Astrocyte (in vitro differentiated cells and primary cell): ENCODE data around the gene CELSR2. TPM values are rescaled to one million over a fixed set of nuclear protein-coding genes. Genes with fewer than 3 reads are reported as not detected.

Experiments used
- DNase-seq: peaks from one replicate; pipeline ENCODE4 v3.0.0-alpha.2; 2010; ENCODE audit warnings: low read depth
- FAIRE-seq: peaks from 2 replicates; lab custom pipeline; 2011; peaks lifted over from hg19 to GRCh38; lab: Jason Lieb, UNC
- H2AFZ ChIP-seq: 2 replicates; pipeline ENCODE4 v1.6.0; 2012; ENCODE audit warnings: low read depth, low read length, inconsistent platforms
- H3K27ac ChIP-seq: 2 replicates; pipeline ENCODE4 v1.5.1; 2011; ENCODE audit warnings: low read depth, low read length, inconsistent platforms
- H3K27me3 ChIP-seq: 2 replicates; pipeline ENCODE4 v1.6.0; 2011; ENCODE audit warnings: low read length, inconsistent platforms; ENCODE audit not compliant: insufficient read depth
- H3K36me3 ChIP-seq: 2 replicates; pipeline ENCODE4 v1.5.1; 2011; ENCODE audit warnings: low read length, inconsistent platforms; ENCODE audit not compliant: insufficient read depth
- H3K4me1 ChIP-seq: 2 replicates; pipeline ENCODE4 v1.5.1; 2011; ENCODE audit warnings: low read length, inconsistent platforms; ENCODE audit not compliant: insufficient read depth
- H3K4me2 ChIP-seq: 2 replicates; pipeline ENCODE4 v1.6.0; 2012; ENCODE audit warnings: low read length, inconsistent platforms
- H3K4me3 ChIP-seq: 2 replicates; pipeline ENCODE4 v1.5.1; 2011; ENCODE audit warnings: low read depth, mild to moderate bottlenecking, low read length, inconsistent platforms; ENCODE audit not compliant: insufficient read depth
- H3K79me2 ChIP-seq: 2 replicates; pipeline ENCODE4 v1.6.0; 2012; ENCODE audit warnings: mild to moderate bottlenecking, low read length, inconsistent platforms; ENCODE audit not compliant: insufficient read depth
- H3K9ac ChIP-seq: 2 replicates; pipeline ENCODE4 v1.6.0; 2012; ENCODE audit warnings: mild to moderate bottlenecking, low read length, inconsistent platforms
- H3K9me3 ChIP-seq: 2 replicates; pipeline ENCODE4 v1.5.1; 2012; ENCODE audit warnings: low read depth, mild to moderate bottlenecking, low read length, inconsistent platforms; ENCODE audit not compliant: insufficient read depth
- H4K20me1 ChIP-seq: 2 replicates; pipeline ENCODE4 v1.6.0; 2012; ENCODE audit warnings: low read length, inconsistent platforms; ENCODE audit not compliant: insufficient read depth
- H3K27ac Mint-ChIP-seq: one replicate; pipeline ENCODE4 v1.8.0; 2021; ENCODE audit warnings: mild to moderate bottlenecking, mixed read lengths; ENCODE audit not compliant: unreplicated experiment
- H3K27me3 Mint-ChIP-seq: one replicate; pipeline ENCODE4 v1.8.0; 2021; ENCODE audit warnings: low read depth, mixed read lengths; ENCODE audit not compliant: unreplicated experiment
- H3K36me3 Mint-ChIP-seq: one replicate; pipeline ENCODE4 v1.8.0; 2021; ENCODE audit warnings: low read depth, mixed read lengths; ENCODE audit not compliant: unreplicated experiment
- H3K4me1 Mint-ChIP-seq: one replicate; pipeline ENCODE4 v1.8.0; 2021; ENCODE audit warnings: low read depth, mixed read lengths; ENCODE audit not compliant: unreplicated experiment
- H3K4me3 Mint-ChIP-seq: one replicate; pipeline ENCODE4 v1.8.0; 2021; ENCODE audit warnings: mild to moderate bottlenecking, moderate library complexity, mixed read lengths; ENCODE audit not compliant: unreplicated experiment
- H3K9me3 Mint-ChIP-seq: one replicate; pipeline ENCODE4 v1.8.0; 2021; ENCODE audit warnings: mild to moderate bottlenecking, mixed read lengths; ENCODE audit not compliant: unreplicated experiment
- EZH2 ChIP-seq: IDR thresholded peaks from 2 replicates; pipeline ENCODE4 v1.6.1; 2012; ENCODE audit warnings: mild to moderate bottlenecking, low read length, inconsistent platforms; ENCODE audit not compliant: insufficient read depth
- total RNA-seq: library from RNA; stranded (reverse); gene quantifications from 2 replicates; pipeline ENCODE4 v1.2.1, GENCODE V29; 2021
- TF ChIP-seq, protein P1 (sequence below): IDR thresholded peaks from 2 replicates; pipeline ENCODE4 v1.5.1; 2011; ENCODE audit warnings: low read depth, mild to moderate bottlenecking, inconsistent platforms, low read length, moderate library complexity; ENCODE audit not compliant: insufficient read depth

CELSR2 gene
- total RNA-seq, 1 donor from 2014 or later: 10.0 TPM

DNA sequence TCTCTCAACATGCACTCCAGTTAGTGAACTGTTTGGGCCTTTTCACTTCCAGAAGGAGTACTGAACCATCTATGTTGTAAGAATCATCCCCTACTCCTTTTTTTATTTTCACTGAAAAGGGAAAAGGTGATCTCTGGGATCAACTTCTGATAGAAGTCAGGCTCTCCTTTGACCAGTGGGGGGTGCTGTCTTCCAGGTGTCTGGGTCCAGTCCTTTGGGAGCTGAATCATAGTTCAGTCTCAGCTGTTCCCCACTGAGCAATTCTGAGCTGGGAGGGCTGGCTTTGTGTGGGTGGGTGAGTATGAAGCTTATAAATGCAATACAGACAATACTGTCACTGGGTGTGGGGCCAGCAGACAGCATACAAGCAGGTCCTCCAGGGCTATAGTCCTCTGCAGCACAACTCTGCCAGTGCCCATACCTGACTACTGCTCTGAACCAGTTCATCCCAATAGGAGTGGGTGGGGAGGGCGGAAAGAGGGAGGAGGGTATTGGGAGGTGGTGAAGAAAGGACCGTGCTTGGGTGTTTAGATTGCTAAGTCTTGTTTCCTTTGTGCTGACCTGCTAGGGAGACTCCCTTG is 48.1 kb upstream of the CELSR2 start:
- Histone ChIP-seq H3K27ac (peak overlapping the region; percentile 64), H3K4me1 (peaks cover 29% of the 10 kb centered on the region), H3K4me2 (peak overlapping the region; percentile 73), H2AFZ (peak overlapping the region; percentile 18), H3K79me2 (no peaks in the 10 kb centered on the region), H3K9me3 (no peaks in the 10 kb centered on the region), H4K20me1 (no peaks in the 10 kb centered on the region), H3K4me3 (no peak overlapping the region), H3K36me3 (no peaks in the 10 kb centered on the region), H3K9ac (peak overlapping the region; percentile 30), H3K27me3 (no peaks in the 10 kb centered on the region)
- no peak for FAIRE-seq
- Mint-ChIP-seq H3K4me1 (peaks cover 34% of the 10 kb centered on the region), H3K4me3 (no peak overlapping the region), H3K27me3 (no peaks in the 10 kb centered on the region), H3K27ac (peak overlapping the region; percentile 79), H3K9me3 (peaks cover 2% of the 10 kb centered on the region), H3K36me3 (no peaks in the 10 kb centered on the region)
- TF ChIP-seq EZH2: no peak
- TF ChIP-seq, protein P1, sequence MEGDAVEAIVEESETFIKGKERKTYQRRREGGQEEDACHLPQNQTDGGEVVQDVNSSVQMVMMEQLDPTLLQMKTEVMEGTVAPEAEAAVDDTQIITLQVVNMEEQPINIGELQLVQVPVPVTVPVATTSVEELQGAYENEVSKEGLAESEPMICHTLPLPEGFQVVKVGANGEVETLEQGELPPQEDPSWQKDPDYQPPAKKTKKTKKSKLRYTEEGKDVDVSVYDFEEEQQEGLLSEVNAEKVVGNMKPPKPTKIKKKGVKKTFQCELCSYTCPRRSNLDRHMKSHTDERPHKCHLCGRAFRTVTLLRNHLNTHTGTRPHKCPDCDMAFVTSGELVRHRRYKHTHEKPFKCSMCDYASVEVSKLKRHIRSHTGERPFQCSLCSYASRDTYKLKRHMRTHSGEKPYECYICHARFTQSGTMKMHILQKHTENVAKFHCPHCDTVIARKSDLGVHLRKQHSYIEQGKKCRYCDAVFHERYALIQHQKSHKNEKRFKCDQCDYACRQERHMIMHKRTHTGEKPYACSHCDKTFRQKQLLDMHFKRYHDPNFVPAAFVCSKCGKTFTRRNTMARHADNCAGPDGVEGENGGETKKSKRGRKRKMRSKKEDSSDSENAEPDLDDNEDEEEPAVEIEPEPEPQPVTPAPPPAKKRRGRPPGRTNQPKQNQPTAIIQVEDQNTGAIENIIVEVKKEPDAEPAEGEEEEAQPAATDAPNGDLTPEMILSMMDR: peak; percentile 92
- DNase-seq: peak; percentile 89

DNA sequence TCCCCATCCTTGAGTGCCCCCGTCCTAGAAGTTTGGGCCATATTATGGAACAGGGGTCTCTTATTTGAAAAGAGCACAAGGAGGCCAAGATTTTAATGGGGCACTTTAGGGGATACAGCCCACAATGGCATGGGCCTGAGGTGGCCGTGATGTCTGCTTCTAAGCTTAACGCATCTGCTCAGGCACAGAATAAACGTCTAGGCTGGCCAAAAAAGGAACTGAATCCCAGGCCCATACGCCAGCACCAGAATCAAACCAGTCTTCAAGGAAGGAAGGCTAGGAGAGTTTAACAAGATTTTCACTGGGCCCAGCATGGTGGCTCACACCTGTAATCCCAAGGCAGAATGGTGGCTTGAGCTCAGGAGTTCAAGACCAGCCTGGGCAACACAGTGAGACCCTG is 44.9 kb upstream of the CELSR2 start:
- FAIRE-seq: no peak
- no peaks in the 10 kb centered on the region for H4K20me1 ChIP-seq
- no peak overlapping the region for H2AFZ ChIP-seq
- no peak overlapping the region for H3K27ac ChIP-seq
- peaks cover 15% of the 10 kb centered on the region for H3K4me1 ChIP-seq
- no peak overlapping the region for H3K4me3 ChIP-seq
- Mint-ChIP-seq H3K4me1 (peaks cover 24% of the 10 kb centered on the region), H3K27me3 (no peaks in the 10 kb centered on the region), H3K27ac (no peak overlapping the region), H3K36me3 (no peaks in the 10 kb centered on the region), H3K9me3 (peaks cover 2% of the 10 kb centered on the region), H3K4me3 (no peak overlapping the region)
- H3K4me2 ChIP-seq: no peak overlapping the region
- no peaks in the 10 kb centered on the region for H3K27me3 ChIP-seq
- H3K9me3 ChIP-seq: no peaks in the 10 kb centered on the region
- TF ChIP-seq EZH2: no peak
- TF ChIP-seq, protein P1: no peak
- no peak for DNase-seq
- no peaks in the 10 kb centered on the region for H3K79me2 ChIP-seq
- no peak overlapping the region for H3K9ac ChIP-seq
- H3K36me3 ChIP-seq: no peaks in the 10 kb centered on the region

DNA sequence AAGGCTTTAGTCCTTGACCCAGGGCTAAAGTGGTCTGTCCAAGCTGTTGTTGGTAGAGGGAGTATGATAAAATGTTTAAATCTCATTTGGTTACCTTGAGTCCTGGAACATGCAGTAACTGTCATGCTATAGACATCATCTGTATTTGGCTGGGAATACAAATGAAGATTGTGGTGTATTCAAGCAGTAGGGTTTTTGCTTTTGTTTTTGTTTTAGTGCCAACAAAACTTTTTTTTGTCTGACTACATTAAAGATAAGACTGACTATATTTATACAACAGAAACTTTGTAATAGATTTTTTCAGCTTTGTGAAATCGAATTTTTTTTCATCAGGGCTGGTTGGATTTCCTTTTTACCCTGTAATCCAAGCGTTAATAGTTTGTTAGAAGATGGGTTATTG is 43.0 kb upstream of the CELSR2 start:
- Histone ChIP-seq H3K9me3 (no peaks in the 10 kb centered on the region), H3K9ac (no peak overlapping the region), H3K79me2 (no peaks in the 10 kb centered on the region), H3K36me3 (no peaks in the 10 kb centered on the region), H3K4me1 (peaks cover 11% of the 10 kb centered on the region), H4K20me1 (no peaks in the 10 kb centered on the region), H2AFZ (no peak overlapping the region), H3K27ac (no peak overlapping the region), H3K27me3 (no peaks in the 10 kb centered on the region), H3K4me2 (no peak overlapping the region), H3K4me3 (no peak overlapping the region)
- DNase-seq: no peak
- H3K27ac Mint-ChIP-seq: no peak overlapping the region
- no peaks in the 10 kb centered on the region for H3K27me3 Mint-ChIP-seq
- H3K4me3 Mint-ChIP-seq: no peak overlapping the region
- H3K4me1 Mint-ChIP-seq: peaks cover 16% of the 10 kb centered on the region
- peaks cover 2% of the 10 kb centered on the region for H3K9me3 Mint-ChIP-seq
- H3K36me3 Mint-ChIP-seq: no peaks in the 10 kb centered on the region
- TF ChIP-seq, protein P1: no peak
- no peak for TF ChIP-seq EZH2
- FAIRE-seq: no peak
